GM18951 (cell line): Measurements from ENCODE around the gene DIO1.

ENCODE experiments used
- POLR2A ChIP-seq: IDR thresholded peaks from 4 replicates; pipeline ENCODE4 v1.6.1; 2011; ENCODE audit warnings: mild to moderate bottlenecking; ENCODE audit not compliant: insufficient read length, insufficient read depth; ENCODE audit errors: extremely low read depth
- in situ Hi-C: fragments of 300-500 bp; cut with MboI; formaldehyde crosslinking; loops from one replicate; pipeline ENCODE4 v1.12.0; 2022; ENCODE audit warnings: low sequenced_read_pairs, mixed read lengths, inconsistent platforms; ENCODE audit not compliant: unreplicated experiment

The DIO1 gene

GRCh38 chr1:53906121-53906520 is 12.1 kb downstream of the DIO1 start:
- TF ChIP-seq POLR2A, result no peak
- in situ Hi-C loops, result no loop called here

GRCh38 chr1:53909946-53910345 is 16.0 kb downstream of the DIO1 start:
- no peak for TF ChIP-seq POLR2A
- in situ Hi-C loops, result no loop called here

- TF ChIP-seq POLR2A, result no peak
- in situ Hi-C loops, result no loop called here
These were observed 17.5 kb downstream of the DIO1 start for GRCh38 chr1:53911442-53911841.

GRCh38 chr1:53913352-53914033 is 19.5 kb downstream of the DIO1 start:
- TF ChIP-seq POLR2A, result no peak
- in situ Hi-C loops, result no loop called here

GRCh38 chr1:53918343-53918742 is 24.4 kb downstream of the DIO1 start:
- TF ChIP-seq POLR2A, result no peak
- in situ Hi-C loops, result no loop called here

- no peak for TF ChIP-seq POLR2A
- in situ Hi-C loops, result no loop called here
These were observed 25.7 kb downstream of the DIO1 start for GRCh38 chr1:53919675-53920066.

GRCh38 chr1:53927376-53927881 is 33.4 kb downstream of the DIO1 start:
- in situ Hi-C loops, result no loop called here
- TF ChIP-seq POLR2A, result no peak

GRCh38 chr1:53929246-53929960 is 35.4 kb downstream of the DIO1 start:
- in situ Hi-C loops, result no loop called here
- TF ChIP-seq POLR2A, result no peak

- in situ Hi-C loops, result no loop called here
These were observed 36.9 kb downstream of the DIO1 start for GRCh38 chr1:53930932-53931331.

GRCh38 chr1:53931523-53931922 is 37.5 kb downstream of the DIO1 start:
- in situ Hi-C loops, result no loop called here
- no peak for TF ChIP-seq POLR2A

More at GRCh38 chr1:53930932-53931331, 36.9 kb downstream of the DIO1 start:
- no peak for TF ChIP-seq POLR2A

GRCh38 chr1:53934170-53934765 is 40.3 kb downstream of the DIO1 start:
- no peak for TF ChIP-seq POLR2A
- in situ Hi-C loops, result no loop called here

- TF ChIP-seq POLR2A, result no peak
- in situ Hi-C loops, result no loop called here
These were observed 42.4 kb downstream of the DIO1 start for GRCh38 chr1:53936430-53936829.

GRCh38 chr1:53938136-53938830 is 44.3 kb downstream of the DIO1 start:
- in situ Hi-C loops, result no loop called here
- no peak for TF ChIP-seq POLR2A
